Activated T-cell treated with anti-CD3 and anti-CD28 coated beads, Interleukin-2, amount 50 U/mL, for 1 hour (primary cell): ENCODE data around the gene ACVR2A.

Source experiments
- DNase-seq: peaks from one replicate; pipeline ENCODE4 v3.0.0-alpha.2; 2020

Gene ACVR2A

DNA sequence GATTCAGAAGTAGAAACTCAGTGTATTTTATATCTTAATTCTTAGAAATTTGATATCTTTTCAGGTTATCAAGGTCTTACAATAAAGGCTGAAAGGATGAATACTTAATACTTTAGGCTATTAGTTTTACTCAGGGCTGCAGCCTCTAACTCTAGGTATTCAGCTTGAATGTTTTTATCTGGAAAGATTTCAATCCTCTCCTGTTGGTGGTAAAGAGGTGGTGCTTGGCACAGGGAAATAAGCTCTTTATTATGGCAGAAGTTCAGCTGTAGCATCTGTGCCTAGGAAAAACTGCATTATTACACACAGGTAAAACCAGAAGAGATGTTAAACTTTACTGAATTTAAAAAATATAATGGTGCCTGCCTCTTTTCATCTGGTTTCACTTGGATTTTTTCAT lies 11.1 kb downstream of the ACVR2A start:
- no peak for DNase-seq

DNA sequence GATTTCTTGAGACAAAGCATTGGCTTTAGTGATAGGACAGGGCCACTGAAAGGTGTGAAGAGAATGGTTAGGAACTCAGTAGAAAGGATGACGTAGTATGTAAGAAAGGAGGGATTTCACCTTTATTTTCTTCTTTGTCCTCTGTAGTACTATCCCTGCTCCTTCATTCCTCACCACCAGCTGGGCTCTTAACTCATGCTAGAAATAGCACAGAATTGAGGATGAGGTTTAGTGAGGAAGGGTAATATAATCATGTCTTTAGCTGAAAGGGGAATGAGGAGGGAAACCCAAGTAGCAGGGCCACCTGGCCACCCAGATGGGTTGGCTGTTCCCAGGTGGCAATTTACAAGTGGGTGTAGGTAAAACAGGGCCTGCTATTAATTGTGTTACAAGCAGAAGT lies 15.2 kb downstream of the ACVR2A start:
- no peak for DNase-seq

DNA sequence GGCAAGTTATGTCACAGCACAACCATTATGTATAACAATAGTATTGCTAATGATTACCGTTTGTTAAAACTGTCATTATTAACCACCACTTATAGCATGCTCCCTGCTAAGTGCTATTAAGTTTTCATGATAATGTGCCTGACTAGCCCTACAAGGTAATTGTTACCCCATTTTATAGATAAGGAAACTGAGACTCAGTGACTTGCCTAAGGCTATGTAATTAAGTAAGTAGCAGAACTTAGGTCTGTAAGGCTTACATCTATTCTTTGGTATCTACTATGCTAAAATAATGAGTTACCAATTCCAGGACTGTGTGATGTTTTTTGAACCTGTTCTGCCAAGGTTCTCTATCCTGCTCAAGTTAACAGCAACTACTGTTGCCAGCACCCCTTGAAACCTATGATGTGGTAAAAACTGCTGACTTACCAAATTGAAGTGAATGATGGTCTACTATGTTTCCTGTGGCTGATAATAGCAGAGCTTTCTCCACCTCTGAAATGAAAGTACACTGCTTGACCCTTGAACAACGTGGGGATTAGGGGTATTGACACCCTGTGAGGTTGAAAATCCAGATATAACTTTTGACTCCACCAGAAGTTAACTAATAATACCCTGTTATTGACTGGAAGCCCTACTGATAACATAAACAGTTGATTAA lies 18.2 kb downstream of the ACVR2A start:
- no peak for DNase-seq

DNA sequence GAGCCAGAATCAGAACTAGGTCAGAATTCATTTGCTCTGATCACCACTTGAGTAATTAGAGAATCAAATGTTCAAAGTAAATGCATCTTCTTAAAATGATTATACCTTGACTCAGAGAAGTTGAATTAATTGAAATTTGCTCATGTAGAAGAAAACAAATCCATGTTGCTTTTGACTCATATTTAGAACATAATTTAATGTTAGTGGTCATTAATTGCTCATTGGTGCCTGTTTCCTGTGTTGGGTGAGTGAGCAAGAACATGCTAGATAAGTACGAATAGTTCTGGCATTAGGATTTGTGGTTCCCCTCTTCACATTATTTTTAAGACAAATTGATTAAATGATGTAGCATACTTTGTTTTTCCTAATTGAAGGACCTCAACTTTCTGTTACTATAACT lies 19.0 kb downstream of the ACVR2A start:
- no peak for DNase-seq

DNA sequence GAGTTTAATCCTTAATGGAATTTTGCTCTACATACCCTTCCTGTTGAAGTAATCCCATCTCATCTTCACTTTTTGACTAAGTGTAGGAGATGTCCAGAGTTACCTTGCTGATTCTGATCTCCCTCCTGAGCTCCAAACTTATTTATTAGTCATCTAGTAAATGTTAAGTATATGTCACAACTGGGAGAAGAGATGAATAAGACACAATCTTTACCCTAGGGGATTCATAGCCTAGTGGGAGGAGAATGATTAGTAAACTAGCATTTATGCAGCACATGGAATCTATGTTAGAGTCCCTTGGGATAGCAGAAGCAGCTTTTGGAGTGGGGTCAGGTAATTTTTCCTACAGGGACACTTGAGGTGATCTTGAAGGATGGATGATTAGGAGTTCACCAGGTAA lies 20.7 kb downstream of the ACVR2A start:
- DNase-seq: no peak

DNA sequence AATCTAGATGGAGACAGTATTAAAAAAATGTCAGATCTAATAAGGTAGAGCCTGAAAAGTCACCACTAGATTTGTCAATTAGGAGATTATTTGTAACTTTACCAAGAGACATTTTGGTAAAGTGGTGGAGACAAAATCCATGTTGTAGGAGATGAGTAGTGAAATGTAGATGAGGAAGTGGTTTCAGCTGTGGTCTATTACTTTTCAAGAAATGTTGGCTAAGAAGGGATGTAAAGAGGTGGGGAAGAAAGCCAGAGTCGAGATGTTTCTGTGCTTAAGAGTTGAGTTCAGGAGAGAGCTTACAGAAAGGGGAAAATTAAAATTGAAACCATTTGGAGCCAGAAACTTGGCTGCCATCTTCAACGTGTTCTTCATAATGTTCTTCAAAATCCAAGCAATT lies 22.2 kb downstream of the ACVR2A start:
- no peak for DNase-seq

DNA sequence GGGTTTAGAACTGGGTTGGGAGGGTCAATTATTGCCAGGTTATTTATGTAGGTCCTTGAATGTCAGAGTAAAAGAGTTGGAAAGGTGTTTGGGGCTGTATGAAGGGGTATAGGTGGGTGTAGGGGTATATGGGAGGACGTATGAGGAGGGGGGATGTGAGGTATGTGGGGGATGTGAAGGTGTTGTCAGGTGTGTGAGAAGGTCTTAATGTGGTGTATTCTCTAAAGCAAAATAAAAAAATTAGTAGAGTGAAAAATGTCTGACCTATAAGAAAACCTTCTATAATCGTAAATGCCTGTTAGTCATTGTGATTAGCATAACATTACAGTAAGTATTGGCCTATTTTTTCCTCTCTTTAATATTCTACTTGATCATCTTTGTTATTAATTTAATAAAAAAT lies 25.1 kb downstream of the ACVR2A start:
- DNase-seq: no peak

DNA sequence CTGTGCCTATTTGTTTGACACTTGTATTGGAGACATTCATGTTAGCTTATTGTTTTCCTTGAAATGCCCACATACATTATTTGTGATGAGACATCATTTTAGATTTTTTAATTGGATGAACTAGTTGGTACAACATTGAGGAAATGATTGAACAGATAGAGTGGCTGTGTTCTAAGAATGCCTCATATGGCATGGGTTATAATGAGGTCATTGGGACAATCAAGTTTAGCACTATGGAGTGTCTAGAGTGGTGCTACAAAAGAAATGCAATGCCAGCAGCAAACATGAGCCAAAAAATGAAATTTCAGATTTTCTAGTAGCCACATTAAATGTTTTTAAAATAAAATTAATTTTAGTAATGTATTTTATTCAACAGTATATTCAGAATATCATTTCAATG lies 28.1 kb downstream of the ACVR2A start:
- DNase-seq: no peak

DNA sequence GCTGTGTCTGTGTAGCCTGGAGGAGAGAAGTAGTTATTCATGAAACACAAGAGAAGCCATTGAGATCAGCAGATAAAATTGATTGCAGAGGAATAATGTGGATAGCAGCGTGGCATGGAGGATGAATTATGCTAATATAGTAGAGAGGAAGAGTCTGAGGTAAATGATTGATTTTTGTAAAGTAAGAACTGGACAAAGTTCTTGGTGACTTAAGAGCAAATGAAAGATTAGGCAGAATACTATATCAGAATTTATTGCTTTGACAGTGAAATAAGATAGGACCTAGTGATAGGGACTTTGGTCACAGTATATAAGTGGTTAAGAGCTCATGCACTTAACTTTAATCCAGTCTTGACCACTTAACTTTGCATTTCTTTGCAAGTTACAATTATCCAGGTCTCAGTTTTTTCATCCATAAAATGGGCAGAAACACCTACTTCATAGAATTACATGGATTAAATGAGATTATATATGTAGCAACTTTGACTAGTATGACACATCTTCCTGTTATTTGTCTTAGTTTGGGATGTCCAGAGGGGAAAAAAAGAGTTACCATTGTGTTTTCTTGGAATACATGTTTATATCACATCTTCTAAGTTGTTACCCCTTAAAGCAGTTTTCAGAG lies 29.1 kb downstream of the ACVR2A start:
- no peak for DNase-seq

DNA sequence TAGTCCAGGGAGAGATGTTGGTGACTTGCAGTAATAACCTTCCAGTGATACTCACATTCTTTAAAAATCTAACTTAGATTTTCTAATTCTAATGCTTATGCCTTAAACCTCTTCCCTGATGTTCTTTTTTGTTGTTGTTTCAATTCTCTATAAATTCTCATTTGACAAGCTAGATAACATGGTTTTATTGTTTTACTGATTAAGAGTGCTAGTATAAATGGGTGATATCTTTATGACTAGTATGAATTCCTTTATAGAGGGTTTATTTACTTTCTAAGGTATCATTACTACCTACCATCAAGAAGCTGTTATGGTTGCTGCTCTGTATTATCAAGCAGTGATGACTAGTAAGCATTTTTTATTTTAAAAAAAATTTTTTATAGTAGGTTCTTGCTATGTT lies 35.0 kb downstream of the ACVR2A start:
- no peak for DNase-seq

DNA sequence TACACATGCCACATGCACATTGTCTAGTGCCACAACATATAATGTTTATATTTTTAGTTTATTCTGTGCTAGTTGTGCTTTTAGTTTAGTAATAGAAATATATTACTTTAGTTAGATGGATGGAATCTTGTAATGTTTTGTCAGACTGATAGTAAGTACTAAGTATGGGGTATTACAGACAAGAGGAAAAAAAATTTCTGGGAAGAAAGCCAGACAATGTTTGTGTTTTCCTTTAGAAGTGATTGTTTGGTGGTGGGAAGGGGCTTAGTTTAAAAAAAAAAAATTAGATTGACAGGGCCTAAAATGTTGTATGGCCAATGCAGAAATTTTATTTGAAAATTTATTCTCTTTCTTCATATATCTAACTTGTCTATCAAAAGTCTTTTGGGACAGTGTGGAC lies 37.8 kb downstream of the ACVR2A start:
- no peak for DNase-seq

DNA sequence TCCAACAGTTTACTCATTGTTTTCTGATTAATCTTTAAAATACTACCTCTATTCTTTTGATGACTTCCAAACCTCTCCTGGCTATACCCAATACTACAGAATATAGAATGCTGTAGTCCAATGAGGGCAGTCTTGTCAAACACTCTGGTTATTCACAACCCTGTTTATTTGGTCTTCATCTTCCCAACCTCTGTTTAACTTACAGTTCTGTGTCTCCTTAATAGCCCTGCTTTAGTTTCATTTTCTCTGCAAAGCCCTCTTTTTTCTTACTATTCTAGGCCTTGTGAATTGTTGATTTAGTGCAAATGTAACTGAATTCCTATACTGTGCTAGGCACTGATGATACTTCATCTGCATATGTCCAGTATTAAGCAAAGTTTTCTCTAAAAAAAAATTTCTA lies 40.0 kb downstream of the ACVR2A start:
- no peak for DNase-seq

DNA sequence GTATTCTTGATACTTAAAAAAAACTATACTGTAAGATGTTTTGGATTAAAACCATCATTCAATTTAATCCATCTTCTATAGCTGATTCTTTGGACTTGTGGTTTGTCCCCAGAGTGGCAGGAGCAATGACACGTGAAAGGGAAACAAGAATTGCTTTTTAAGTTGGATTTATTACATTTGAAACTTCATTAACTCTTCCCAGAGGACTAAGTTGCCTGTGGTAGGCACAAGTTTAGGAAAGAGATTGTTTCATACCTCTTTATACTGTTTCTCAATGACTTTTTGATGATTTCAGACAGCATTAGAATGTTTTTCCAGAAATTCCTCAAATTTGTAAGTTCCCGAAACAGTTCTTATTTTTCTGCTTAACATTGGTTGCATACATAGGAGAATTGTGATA lies 41.3 kb downstream of the ACVR2A start:
- DNase-seq: no peak

DNA sequence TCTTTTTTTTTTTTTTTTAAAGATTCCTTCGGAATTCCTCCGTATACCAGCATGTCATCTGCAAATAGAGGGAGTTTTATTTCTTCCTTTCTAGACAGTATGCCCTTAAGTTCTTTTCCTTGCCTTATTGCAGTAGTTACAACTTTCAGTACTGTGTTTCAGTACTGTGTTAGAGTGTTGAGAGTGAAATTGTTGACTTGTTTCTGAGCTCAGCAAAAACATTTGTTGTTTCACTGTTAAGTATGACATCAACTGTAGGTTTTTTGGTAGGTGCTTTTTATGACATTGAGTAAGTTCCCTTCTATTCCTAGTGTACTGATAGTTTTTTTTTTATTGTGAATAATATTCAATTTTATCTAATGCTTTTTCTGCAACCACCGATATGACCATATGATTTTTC lies 43.9 kb downstream of the ACVR2A start:
- no peak for DNase-seq

DNA sequence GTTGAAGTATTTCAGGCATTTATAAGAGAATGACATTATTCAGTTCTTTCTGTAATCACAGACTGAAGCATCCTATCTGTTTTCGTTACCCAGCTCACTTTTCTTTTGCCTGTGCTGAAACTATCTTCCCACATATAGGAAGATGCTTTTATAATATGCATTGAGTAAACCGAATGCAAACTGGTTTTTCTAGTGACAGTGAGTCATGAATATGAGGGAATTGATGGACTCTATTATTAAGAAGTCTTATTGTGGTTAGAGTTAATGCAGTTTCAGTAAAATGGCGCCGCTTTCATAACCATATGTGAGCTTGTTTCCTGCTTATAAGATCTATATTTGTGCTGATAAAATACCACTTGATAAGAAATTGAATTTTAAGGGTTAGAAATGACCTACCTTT lies 59.2 kb downstream of the ACVR2A start:
- no peak for DNase-seq

DNA sequence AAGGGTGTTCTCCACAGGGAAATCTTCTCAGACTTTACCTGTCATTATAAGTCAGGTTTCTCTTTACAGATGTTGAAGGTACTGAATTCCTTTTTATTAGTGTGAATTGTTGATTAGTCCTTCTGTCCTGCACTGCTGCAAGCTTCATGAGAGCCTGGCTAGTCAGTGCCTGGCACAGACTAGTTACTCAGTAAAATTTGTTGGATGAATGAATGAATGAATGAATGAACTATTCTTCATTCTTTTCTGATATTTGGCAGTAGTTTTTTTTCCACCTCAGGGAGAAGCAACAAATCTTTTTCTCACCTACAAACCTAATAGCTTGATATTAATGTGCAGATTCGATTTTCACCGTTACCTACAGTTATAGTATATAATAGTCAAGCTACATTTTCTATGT lies 64.3 kb downstream of the ACVR2A start:
- no peak for DNase-seq

DNA sequence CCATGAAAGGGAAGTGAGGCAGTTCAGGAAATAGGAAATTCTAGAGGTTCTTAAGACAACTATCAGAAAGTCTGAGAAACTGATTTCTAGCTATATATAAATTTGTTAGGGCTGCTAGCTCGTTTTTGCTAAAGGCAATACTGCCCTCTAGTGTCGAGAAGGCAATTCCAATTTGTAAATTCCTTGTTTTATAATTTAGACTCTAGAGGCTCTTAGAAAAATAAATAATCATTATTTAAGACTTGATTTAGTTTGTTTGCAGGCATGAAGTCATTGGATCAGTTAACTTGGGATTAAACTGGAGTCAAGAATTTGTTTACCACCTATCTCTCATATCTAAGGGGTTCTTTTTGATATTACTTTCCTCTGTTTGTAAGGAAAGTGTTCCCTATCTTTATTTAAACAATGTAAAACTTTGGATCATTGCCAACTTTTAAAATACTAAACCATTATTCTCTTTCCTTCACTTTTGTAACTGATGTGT lies 66.2 kb downstream of the ACVR2A start:
- DNase-seq: no peak

DNA sequence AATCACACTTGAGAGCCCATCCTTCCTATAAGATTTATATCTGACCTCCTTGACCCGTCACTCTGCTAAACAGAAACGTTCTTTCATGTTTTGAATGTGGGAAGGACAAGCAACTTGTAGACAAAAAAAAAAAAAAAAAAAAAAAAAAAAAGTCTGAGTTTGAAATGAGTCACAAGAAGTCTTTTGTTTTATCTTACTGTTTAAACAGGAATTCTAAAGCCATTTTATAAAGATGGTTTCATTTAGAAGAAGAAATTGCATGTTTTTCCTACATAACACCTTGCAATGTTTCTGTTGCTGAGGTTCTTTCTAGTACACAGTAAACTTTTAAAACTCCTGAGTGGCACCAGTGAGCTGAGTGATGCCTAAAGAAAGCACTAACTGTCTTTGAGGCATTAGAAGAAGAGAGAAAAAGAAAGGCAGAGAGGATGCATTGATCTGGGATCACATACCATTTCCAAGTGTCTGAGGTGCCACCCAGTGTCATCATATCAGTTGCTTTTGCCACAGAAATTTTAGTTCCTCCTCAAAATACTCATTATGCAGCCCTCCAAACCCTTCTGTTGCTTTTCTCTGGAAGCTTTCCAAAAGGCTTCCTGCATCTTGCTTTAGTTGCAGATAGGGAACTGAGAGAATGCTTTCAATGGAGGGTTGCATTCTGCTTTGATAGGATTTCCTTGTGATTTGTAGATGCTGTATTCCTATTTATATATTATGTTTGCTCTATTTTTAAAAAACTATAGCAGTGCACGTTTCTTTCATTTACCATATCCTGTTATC lies 69.1 kb downstream of the ACVR2A start:
- no peak for DNase-seq

DNA sequence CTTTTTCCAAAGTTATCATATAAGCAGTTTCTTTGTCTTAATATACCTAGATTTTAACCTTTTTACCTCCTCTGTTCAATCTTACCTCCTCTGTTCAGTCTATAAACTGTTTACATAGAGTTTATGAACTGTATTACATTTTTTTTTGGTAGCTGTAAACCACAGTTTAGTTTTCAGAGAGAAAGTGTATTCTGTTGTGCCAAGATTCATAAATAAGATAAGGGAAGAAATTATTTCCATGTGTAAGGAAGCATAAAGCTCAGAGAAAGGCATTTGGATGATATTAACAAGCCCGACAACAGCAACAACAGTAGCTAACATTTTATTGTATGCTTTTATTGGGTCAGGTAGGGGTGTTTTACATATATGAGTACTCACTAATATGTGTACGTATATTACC lies 71.2 kb downstream of the ACVR2A start:
- no peak for DNase-seq

DNA sequence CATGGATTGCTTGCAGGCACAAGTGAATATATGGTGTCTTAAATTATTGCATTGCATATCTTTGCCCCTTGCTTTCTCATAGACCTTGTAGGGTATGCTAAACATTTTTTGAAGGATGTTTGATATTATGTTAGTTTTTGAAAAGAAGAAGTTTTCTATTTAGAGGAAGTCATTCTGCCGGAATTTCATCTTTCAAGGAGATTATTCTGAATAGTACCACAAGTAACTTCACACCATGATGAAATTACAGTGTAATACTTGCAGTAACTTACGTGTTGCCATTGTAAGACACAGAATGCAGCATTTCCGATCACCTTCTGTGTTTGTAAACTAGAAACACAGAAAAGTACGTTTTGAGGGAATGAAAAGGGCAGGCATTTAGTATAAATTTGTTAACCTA lies 71.9 kb downstream of the ACVR2A start:
- DNase-seq: no peak

DNA sequence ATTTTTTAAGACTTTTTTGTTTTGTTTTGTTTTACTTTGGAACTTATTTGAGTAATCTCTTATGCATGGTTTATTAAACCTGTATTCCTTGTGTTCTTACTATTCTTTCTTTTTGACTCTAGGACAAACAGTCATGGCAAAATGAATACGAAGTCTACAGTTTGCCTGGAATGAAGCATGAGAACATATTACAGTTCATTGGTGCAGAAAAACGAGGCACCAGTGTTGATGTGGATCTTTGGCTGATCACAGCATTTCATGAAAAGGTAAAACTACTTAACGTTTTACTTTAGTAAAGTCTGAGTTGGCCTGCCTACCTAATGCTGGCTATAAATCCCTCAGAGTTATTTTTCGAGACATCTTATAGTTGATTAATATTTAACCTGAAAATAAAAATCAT lies 72.3 kb downstream of the ACVR2A start:
- no peak for DNase-seq

DNA sequence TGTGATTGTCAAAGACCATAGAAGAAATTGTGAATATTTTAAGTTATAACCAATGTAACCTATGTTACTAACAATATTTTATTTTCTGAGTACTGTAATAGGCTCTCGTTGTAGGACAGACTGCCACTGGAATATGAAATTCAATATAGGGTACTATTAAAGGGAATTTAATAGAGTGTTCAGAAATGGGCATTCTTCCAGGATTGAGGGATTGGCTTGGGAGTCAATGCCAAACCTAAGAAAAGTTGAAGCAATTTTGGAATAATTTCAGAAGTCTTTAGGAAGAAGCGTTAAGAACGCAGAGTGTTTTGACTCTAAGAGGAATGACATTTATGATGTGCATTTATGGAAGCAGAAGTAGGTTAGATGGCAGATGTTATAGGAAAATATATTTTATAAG lies 79.0 kb downstream of the ACVR2A start:
- no peak for DNase-seq

DNA sequence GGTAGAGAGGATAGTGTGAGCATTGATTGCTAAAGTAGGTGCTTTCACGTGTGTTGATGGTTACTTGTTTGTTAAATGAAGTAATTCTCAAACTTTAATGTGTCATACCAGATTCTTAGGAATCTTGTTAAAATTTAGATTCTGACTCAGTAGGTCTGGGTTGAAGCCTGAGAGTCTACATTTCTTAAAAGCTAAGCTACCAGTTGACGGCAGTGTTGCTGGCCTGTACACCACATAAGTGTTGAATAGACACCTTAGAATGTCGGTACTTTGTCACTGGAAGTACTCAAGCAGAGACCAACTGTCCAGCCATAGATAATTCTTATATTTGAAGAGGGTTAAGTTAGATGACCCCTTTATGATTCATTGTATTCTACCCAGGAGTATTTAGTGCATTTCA lies 79.8 kb downstream of the ACVR2A start:
- no peak for DNase-seq

DNA sequence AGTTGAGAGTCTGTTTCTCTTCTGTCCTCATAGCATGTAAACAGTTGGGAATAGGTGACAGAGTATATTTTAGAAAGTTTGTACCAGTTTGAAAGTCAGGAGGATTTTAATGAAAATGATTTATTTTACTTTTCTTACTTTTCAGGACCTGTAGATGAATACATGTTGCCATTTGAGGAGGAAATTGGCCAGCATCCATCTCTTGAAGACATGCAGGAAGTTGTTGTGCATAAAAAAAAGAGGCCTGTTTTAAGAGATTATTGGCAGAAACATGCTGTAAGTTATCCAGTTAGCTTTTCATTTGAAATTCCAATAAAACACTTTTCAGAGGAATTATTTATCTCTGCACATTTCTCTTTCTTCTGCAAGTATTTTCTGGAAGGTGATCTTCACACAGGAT lies 81.1 kb downstream of the ACVR2A start:
- no peak for DNase-seq
